Brain microvascular endothelial cell (primary cell): ENCODE results near the gene MCHR2.
"Not testable (repeated sequence)": the region's sequence is repeated elsewhere in the genome, so short reads cannot be mapped to it uniquely, and the experiment has no call there.

ENCODE experiments used
- DNase-seq: peaks from one replicate; pipeline ENCODE4 v3.0.0-alpha.2; 2020
- H3K27ac ChIP-seq: fragments of 250-450 bp; sonication (Bioruptor Pico); 2 replicates; pipeline ENCODE4 v1.5.1; 2020; ENCODE audit warnings: mild to moderate bottlenecking, moderate library complexity
- H3K27me3 ChIP-seq: fragments of 250-450 bp; sonication (Bioruptor Pico); replicated peaks from 2 replicates; pipeline ENCODE4 v1.5.1; 2020; ENCODE audit warnings: mild to moderate bottlenecking
- H3K36me3 ChIP-seq: fragments of 250-450 bp; sonication (Bioruptor Pico); replicated peaks from 2 replicates; pipeline ENCODE4 v1.5.1; 2020; ENCODE audit warnings: mild to moderate bottlenecking
- H3K4me3 ChIP-seq: 2 replicates; pipeline ENCODE4 v1.5.1; 2011; ENCODE audit warnings: low read depth, mild to moderate bottlenecking, control low read depth, low read length, moderate library complexity
- CTCF ChIP-seq: IDR thresholded peaks from 2 replicates; pipeline ENCODE4 v1.5.1; 2011; ENCODE audit warnings: low read depth, mild to moderate bottlenecking, moderate library complexity, low read length, control low read depth, inconsistent platforms; ENCODE audit errors: missing control alignments
- in situ Hi-C: cut with HindIII; loops from 2 replicates; pipeline ENCODE4 v1.10.0; 2017; ENCODE audit warnings: low sequenced_read_pairs, low pct_ligation_motif_present

MCHR2 gene, protein sequence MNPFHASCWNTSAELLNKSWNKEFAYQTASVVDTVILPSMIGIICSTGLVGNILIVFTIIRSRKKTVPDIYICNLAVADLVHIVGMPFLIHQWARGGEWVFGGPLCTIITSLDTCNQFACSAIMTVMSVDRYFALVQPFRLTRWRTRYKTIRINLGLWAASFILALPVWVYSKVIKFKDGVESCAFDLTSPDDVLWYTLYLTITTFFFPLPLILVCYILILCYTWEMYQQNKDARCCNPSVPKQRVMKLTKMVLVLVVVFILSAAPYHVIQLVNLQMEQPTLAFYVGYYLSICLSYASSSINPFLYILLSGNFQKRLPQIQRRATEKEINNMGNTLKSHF

DNA sequence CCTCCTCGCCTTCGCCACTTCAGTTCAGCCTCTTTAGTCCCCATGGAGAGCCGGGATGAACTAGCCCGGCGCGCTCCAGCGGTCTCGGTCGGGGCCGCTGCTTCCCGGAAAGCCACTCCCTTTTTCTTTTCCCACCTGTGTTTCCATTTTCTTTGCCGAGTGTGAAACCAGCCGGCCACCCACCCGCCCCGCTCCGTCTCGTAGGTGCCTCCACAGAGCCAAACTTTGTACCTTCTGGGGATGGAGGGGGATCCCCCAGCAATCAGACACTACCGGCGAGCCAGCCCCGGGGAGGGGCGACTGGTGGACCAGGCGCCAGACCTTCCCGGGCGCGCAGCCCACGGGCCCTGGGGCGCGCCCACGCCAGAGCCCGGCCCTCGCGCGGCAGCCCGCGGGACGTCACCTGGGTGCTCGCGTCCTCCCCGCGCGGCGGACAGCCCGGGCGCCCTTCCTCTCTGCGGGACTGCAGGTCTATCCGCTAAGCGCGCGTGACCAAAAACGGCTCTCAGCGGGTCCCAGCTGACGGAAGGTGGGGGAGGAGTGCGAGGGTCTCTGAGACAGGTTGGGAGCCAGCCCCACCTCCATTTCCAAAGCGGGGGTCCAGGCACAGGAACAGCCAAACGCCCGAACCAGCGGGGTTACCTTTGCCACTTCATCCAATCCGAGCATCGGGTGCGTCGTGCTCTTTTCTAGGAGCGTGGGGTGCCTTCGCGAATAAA, at the start of gene MCHR2:
MCHR2 (minus strand) TSS at position 691 of the 719 bp plus-strand sequence. CDS start 38,076 bp downstream, outside the sequence.
- peak within 1 kb of the TSS; percentile 28 for H3K4me3 ChIP-seq
- in situ Hi-C loops, result no loop called here
- no peak for TF ChIP-seq CTCF

GRCh38 chr6:100038546-100038945, 44.5 kb upstream of the MCHR2 start:
- H3K36me3 ChIP-seq, H3K27ac ChIP-seq, DNase-seq, in situ Hi-C loops, H3K27me3 ChIP-seq, H3K4me3 ChIP-seq: not testable (repeated sequence)

More for the DNA sequence above, at the start of gene MCHR2:
- Histone ChIP-seq H3K27me3 (peaks cover 34% of the 10 kb centered on the region), H3K36me3 (no peaks in the 10 kb centered on the region), H3K27ac (no peak within 1 kb of the TSS)
- no peak for DNase-seq

- Histone ChIP-seq H3K4me3 (no peak overlapping the region), H3K27me3 (no peaks in the 10 kb centered on the region), H3K27ac (no peak overlapping the region), H3K36me3 (no peaks in the 10 kb centered on the region)
- in situ Hi-C loops, result no loop called here
- DNase-seq, result no peak
- TF ChIP-seq CTCF, result no peak
These were observed 42.0 kb upstream of the MCHR2 start for GRCh38 chr6:100035873-100036653.

- in situ Hi-C loops, result no loop called here
These were observed 29.8 kb upstream of the MCHR2 start for GRCh38 chr6:100023798-100024197.

GRCh38 chr6:100022847-100023246, 28.8 kb upstream of the MCHR2 start:
- H3K27me3 ChIP-seq, result no peaks in the 10 kb centered on the region
- in situ Hi-C loops, result no loop called here

More at GRCh38 chr6:100023798-100024197, 29.8 kb upstream of the MCHR2 start:
- DNase-seq, result no peak
- TF ChIP-seq CTCF, result no peak
- Histone ChIP-seq H3K4me3 (no peak overlapping the region), H3K36me3 (no peaks in the 10 kb centered on the region), H3K27me3 (no peaks in the 10 kb centered on the region), H3K27ac (no peak overlapping the region)

More at GRCh38 chr6:100022847-100023246, 28.8 kb upstream of the MCHR2 start:
- no peaks in the 10 kb centered on the region for H3K36me3 ChIP-seq
- no peak for TF ChIP-seq CTCF
- no peak overlapping the region for H3K27ac ChIP-seq
- DNase-seq, result no peak
- H3K4me3 ChIP-seq, result no peak overlapping the region
